Measurements from ENCODE around the gene PHYHIPL. TPM values are rescaled to one million over a fixed set of nuclear protein-coding genes. Genes with fewer than 3 reads are reported as not detected.

The PHYHIPL gene
- total and polyA plus RNA-seq, 5 experiments from 2014 or later: not detected

DNA sequence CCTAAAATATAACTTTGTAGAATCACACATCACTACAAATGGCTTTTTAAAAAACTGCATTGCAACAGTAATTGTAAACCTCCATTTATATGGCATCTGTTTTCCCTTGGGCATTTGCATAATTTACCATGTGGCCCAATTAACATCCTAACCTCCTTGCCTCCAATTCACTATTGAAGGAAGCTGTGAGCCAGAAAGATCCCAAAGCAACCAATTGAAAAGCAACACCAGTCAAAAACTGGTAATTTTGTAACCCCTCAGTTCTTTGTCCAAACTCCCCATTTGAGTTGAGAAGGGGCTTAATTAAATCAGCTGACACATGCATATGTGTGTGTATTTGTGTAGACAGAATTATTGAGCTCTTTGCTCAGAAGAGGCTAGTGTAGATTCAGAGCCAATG, 95.6 kb downstream of the PHYHIPL start:
- H3K9me3 Mint-ChIP-seq: peaks cover 0 to 7% (median 2%) of the 10 kb centered on the region in 9 donors
- ATAC-seq: no peak
- POLR2A ChIA-PET: no interaction called here

DNA sequence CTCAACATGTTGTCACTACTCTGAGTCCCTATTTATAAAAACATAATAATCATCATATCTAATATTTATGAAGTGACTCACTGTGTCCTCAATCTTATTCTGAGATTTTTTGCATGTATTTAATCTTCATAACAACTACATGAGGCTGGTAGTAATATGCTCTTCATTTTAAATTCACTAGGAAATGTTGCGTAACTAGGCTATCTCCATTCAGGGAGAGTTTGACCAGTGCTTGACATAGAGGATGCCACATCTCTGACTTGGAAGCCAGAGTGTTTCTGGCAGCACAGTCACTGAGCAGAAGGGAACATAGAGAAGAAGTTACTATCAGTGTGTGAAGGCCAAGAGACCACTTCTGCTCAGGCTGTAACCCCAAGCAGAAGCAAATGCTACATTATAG, 97.0 kb downstream of the PHYHIPL start:
- no peak for ATAC-seq
- Mint-ChIP-seq H3K36me3 (no peaks in the 10 kb centered on the region), H3K9me3 (peaks cover 0 to 6% (median 2%) of the 10 kb centered on the region in 9 donors), H3K4me3 (no peak overlapping the region), H3K4me1 (no peaks in the 10 kb centered on the region), H3K27me3 (no peaks in the 10 kb centered on the region), H3K27ac (no peak overlapping the region)
- no peak for DNase-seq
- POLR2A ChIA-PET: no interaction called here

More for the DNA sequence above, 95.6 kb downstream of the PHYHIPL start:
- Mint-ChIP-seq H3K4me3 (no peak overlapping the region), H3K4me1 (no peaks in the 10 kb centered on the region), H3K36me3 (no peaks in the 10 kb centered on the region), H3K27ac (no peak overlapping the region), H3K27me3 (no peaks in the 10 kb centered on the region)
- DNase-seq: no peak

DNA sequence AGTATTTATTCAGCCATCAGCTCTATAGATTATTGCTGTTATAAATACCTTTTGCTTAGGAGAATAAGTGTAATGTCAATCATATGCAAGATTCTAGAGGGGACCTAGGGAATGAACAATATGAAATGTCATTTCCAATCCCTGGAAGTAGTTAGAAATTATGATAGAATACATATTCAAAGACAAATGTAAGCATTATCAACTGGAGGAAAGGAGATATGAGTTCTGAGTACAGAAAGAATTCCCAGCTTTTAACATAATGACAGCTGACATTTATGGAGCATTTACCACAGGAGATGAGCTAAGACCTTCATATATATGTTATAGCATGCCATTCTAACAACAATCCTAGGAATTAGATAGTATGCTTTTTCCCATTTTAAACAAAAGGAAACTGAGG, 99.7 kb downstream of the PHYHIPL start:
- Mint-ChIP-seq H3K27ac (no peak overlapping the region), H3K4me1 (no peaks in the 10 kb centered on the region), H3K4me3 (no peak overlapping the region), H3K9me3 (peaks cover 0 to 3% (median 0%) of the 10 kb centered on the region in 9 donors), H3K27me3 (no peaks in the 10 kb centered on the region), H3K36me3 (no peaks in the 10 kb centered on the region)
- POLR2A ChIA-PET: no interaction called here
- no peak for ATAC-seq
- no peak for DNase-seq

DNA sequence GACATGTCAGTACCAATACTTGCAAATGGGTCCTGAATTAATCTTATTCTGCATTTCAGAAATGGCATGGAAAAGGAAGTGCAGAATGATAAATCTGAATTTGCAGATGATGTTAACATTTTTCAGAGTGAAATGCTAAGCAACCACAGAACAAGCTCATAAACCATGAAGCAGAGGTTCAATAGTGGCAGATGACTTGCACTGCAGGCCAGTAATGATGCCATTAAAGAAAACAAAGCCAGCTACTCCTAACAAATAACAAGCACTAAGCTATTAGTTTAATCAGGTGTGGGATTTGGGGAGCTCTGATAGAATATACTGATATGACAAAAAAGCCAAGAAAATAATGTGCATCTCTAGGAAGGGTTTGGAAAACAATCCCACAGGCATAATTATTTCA, 100.5 kb downstream of the PHYHIPL start:
- H3K9me3 Mint-ChIP-seq: peaks cover 0 to 3% (median 0%) of the 10 kb centered on the region in 9 donors
- POLR2A ChIA-PET: no interaction called here
- no peak overlapping the region for H3K4me3 Mint-ChIP-seq
- no peak for ATAC-seq
- no peaks in the 10 kb centered on the region for H3K4me1 Mint-ChIP-seq
- H3K27me3 Mint-ChIP-seq: no peaks in the 10 kb centered on the region
- H3K27ac Mint-ChIP-seq: no peak overlapping the region
- DNase-seq: no peak
- H3K36me3 Mint-ChIP-seq: no peaks in the 10 kb centered on the region

DNA sequence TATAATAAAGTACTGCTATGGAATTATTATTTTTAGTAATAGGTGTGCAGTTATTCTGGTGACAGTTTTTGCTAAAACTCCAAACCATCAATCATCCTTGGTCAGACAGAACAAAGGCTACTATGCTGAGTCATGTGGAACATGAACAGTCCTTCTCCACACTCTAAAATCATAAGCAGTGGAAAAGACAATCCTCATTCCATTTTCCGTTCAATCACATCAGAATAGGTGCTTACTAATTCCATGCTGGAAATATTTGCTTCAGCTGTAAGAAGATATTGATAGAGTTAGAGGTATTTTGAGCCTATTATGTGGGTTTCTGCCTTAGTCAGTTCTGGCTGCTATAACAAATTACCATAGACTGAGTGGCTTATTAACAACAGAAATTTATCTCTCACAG, 103.0 kb downstream of the PHYHIPL start:
- no peak overlapping the region for H3K4me3 Mint-ChIP-seq
- H3K27me3 Mint-ChIP-seq: peaks cover 0 to 4% (median 0%) of the 10 kb centered on the region in 5 donors
- H3K4me1 Mint-ChIP-seq: no peaks in the 10 kb centered on the region
- DNase-seq (no peak), ATAC-seq (no peak)
- POLR2A ChIA-PET: no interaction called here
- no peak overlapping the region for H3K27ac Mint-ChIP-seq
- H3K9me3 Mint-ChIP-seq: peaks cover 0 to 3% (median 0%) of the 10 kb centered on the region in 9 donors
- no peaks in the 10 kb centered on the region for H3K36me3 Mint-ChIP-seq

DNA sequence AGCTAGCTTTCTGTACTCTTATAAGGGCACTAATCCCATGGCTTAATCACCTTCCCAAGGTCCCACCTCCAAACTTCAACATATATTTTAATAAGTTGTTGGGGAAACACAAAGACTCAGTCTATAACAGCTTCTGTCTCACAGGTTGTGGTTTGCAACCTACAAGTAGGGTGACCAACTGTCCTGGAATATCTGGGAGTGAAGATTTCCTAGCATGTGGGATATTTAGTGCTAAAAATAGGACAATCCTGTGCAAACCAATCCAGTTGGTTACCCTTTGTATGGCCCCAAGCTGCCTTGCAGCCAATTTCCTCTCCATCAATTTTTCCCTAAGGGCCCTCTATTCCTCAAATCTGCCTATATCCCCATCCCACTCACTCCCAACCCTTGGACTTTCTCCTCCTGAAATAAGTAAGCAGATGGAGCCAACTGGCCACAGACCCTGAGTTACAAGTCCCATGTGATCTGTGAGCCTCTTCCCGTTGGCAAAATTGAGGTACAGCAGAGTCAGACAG, 103.6 kb downstream of the PHYHIPL start:
- H3K27me3 Mint-ChIP-seq: peaks cover 0 to 9% (median 0%) of the 10 kb centered on the region in 5 donors
- POLR2A ChIA-PET: no interaction called here
- no peak for ATAC-seq
- no peaks in the 10 kb centered on the region for H3K4me1 Mint-ChIP-seq
- no peak overlapping the region for H3K4me3 Mint-ChIP-seq
- DNase-seq: no peak
- no peaks in the 10 kb centered on the region for H3K36me3 Mint-ChIP-seq
- H3K27ac Mint-ChIP-seq: no peak overlapping the region
- peaks cover 0 to 3% (median 0%) of the 10 kb centered on the region in 9 donors for H3K9me3 Mint-ChIP-seq

DNA sequence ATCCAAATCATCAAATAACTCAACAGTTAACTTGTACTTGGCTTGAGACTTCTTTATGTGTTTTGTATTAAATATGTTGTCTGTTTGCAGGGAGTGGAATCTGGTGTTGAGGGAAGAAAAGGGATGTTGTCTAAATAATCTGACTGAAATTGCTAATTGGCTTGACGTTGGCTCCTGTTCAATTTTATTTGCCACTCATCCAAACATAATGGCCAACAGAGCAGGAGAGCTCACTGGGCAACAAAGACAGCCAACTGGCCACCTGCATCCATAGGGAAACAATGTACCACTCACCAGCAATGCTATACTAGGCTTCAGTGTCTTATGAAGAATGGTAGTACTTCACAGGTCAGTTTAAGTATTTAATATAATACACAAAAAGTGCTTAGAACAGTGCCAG, 105.4 kb downstream of the PHYHIPL start:
- no peak for ATAC-seq
- Mint-ChIP-seq H3K4me1 (no peaks in the 10 kb centered on the region), H3K36me3 (no peaks in the 10 kb centered on the region), H3K27me3 (peaks cover 0 to 9% (median 0%) of the 10 kb centered on the region in 5 donors), H3K27ac (no peak overlapping the region), H3K4me3 (no peak overlapping the region), H3K9me3 (peaks cover 0 to 3% (median 0%) of the 10 kb centered on the region in 9 donors)
- POLR2A ChIA-PET: no interaction called here
- DNase-seq: no peak

DNA sequence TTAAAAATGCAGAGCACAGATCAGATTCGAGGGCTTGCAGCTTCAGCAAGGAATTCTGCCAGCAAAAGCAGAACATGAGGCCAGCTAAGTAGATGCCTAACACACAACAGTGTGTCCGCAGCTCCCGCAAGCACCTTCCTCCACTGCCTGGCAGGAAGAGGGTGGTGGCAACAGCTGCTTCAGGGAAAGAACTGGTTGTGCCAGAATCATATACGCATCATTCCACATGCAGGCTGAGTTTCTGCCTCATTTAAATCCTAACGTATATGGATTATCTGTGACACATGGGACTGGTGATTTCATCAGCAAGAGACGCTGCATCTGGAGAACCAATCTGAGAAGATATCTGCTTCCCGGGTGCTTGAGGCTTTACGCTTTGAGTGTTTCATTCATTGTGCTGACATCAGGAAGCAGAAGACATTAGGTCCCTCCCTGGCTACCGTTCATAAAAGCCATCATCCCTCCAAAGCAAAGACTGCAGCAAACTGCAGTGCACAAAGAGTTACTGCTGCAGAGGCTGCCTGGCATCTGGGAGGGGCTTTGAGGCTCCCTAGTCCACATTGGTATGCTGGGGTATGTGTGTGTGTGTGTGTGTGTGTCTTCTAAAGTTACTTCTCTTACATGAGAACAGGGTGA, 107.1 kb downstream of the PHYHIPL start:
- Mint-ChIP-seq H3K4me3 (no peak overlapping the region), H3K27ac (no peak overlapping the region), H3K4me1 (no peaks in the 10 kb centered on the region), H3K36me3 (no peaks in the 10 kb centered on the region), H3K9me3 (peaks cover 0 to 3% (median 0%) of the 10 kb centered on the region in 9 donors), H3K27me3 (peaks cover 0 to 9% (median 0%) of the 10 kb centered on the region in 5 donors)
- no peak for ATAC-seq
- POLR2A ChIA-PET: no interaction called here
- no peak for DNase-seq

DNA sequence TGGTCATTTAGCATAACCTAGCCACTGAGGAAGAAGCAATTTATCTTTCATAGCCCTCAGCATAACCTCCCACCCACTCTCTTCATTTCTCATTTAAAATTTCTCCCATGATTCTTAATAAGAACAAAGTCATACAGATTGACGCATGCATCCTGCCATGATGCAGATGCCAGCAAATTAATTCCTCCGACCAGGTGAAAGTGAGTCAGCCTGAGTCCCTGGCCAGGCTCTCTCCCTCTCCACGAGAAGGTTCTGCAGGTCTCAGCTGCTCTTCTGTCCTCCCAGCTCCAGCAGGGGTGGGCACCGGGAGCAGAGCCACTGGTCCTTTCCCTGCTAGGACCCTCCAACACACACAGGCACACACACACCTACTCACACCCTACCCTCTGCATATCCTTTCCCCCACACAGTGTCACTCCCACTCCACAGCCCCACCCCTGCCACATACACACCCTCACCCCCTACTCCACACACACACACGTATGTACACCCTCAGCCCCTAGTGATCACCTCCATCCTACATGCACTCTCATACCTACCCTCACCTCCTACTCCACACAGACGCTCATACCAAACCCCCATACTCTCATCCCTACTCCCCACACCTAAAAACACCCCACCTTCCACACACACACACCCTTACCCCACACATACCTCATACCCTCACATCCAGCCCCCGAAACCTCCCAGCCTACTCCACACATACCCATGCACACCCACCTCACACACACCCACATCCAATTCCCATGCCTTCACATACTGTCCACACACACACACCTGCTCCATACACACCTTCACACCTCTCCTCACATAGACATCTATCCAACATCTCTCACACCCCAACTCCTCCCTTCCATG, 107.9 kb downstream of the PHYHIPL start:
- no peak for ATAC-seq
- POLR2A ChIA-PET: no interaction called here
- H3K27me3 Mint-ChIP-seq: peaks cover 0 to 9% (median 0%) of the 10 kb centered on the region in 5 donors

DNA sequence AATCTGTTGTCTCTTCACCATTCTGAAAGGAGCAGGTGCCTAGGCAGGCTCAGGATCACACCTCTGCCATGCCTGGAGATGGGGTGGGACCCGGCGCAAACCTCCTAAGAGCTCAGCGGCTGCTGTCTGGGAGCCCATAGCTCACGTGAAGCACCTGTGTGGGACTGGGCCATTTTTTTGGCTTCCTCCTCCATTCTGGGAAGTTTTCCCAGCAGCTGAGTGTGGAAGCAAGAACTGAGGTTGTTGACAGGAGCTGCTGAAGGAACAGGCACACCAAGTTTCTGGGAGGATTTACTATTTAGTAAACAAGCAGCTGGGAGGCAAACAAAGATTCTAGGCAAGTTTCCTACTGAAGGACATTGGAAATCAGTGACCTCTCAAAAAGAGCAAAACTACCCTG, 108.6 kb downstream of the PHYHIPL start:
- Mint-ChIP-seq H3K4me3 (no peak overlapping the region), H3K27ac (no peak overlapping the region), H3K4me1 (no peaks in the 10 kb centered on the region), H3K9me3 (peaks cover 0 to 3% (median 0%) of the 10 kb centered on the region in 9 donors), H3K27me3 (peaks cover 0 to 9% (median 0%) of the 10 kb centered on the region in 5 donors), H3K36me3 (no peaks in the 10 kb centered on the region)
- POLR2A ChIA-PET: no interaction called here
- no peak for ATAC-seq
- no peak for DNase-seq

More for the DNA sequence above, 107.9 kb downstream of the PHYHIPL start:
- no peak for DNase-seq
- peaks cover 0 to 3% (median 0%) of the 10 kb centered on the region in 9 donors for H3K9me3 Mint-ChIP-seq
- H3K4me1 Mint-ChIP-seq: no peaks in the 10 kb centered on the region
- no peak overlapping the region for H3K4me3 Mint-ChIP-seq
- no peak overlapping the region for H3K27ac Mint-ChIP-seq
- no peaks in the 10 kb centered on the region for H3K36me3 Mint-ChIP-seq

DNA sequence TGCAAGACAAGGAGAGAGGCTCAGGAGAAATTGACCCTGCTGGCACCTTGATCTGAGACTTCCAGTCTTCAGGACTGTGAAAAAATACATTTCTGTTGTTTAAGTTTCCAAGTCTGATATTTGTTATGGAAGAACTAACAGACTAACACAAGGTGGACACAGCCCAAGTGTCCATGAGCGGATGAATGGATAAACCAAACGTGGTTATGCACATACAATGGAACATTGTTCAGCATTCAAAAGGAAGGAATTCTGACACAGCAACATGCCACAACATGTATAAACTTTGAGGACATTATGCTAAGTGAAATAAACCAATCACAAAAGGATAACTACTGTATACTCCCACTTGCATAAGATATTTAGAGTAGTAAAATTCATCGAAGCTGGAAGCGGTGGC, 109.4 kb downstream of the PHYHIPL start:
- no peak for DNase-seq
- POLR2A ChIA-PET: no interaction called here
- H3K36me3 Mint-ChIP-seq: no peaks in the 10 kb centered on the region
- peaks cover 0 to 3% (median 0%) of the 10 kb centered on the region in 9 donors for H3K9me3 Mint-ChIP-seq
- no peak for ATAC-seq
- H3K27ac Mint-ChIP-seq: no peak overlapping the region
- no peaks in the 10 kb centered on the region for H3K4me1 Mint-ChIP-seq
- peaks cover 0 to 9% (median 0%) of the 10 kb centered on the region in 5 donors for H3K27me3 Mint-ChIP-seq
- no peak overlapping the region for H3K4me3 Mint-ChIP-seq

DNA sequence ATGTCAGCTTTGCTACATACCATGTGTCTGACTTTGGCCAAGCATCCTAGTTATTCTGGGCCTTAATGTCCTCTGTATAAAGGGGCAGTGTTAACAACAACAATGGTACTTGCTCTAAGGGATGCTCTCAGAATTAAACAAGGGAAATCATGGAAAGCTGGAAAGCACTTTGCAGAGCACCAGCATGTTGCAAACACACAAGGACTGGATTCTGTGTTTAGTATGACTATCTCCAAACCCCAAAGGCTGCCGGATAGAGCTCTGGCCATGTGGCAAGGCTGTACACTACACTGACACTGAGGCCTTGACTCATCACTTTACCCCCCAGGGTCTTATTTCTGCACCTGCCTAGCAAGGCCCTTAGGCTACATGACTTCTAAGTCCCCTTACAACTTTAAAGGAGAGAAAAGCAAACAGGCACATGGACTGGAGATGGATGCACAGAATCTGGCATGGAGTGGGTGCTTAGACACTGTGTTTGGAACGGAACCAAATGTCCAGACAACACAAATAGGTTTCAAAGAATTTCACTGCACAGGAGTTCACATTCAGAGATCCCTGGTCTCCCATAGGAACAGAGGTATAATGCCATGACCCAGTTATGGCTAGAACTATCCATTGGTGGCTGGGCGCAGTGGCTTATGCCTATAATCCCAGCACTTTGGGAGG, 111.3 kb downstream of the PHYHIPL start:
- Mint-ChIP-seq H3K27ac (no peak overlapping the region), H3K4me1 (no peaks in the 10 kb centered on the region)

DNA sequence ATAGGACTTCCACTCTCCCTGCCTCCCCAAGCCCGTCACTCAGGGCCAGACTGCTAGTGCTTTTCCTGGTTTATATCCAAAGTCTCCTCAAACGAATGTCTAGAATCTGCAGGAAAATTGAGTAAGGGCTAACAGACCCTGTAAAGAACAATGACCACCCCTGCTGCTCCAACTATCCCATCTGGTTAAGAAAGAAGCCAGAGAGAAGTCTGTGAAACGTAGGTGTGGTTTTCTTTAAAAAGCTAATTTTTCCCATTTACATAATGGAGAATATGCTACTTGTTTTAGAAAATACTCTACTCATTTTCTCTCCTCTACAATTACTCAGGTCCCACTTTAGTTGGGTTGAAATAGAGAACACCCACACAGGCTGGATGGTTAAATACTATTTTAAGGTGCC, 113.4 kb downstream of the PHYHIPL start:
- Mint-ChIP-seq H3K36me3 (no peaks in the 10 kb centered on the region), H3K4me3 (no peak overlapping the region), H3K9me3 (peaks cover 0 to 7% (median 0%) of the 10 kb centered on the region in 9 donors), H3K27me3 (peaks cover 0 to 1% (median 0%) of the 10 kb centered on the region in 5 donors), H3K27ac (no peak overlapping the region), H3K4me1 (no peaks in the 10 kb centered on the region)
- ATAC-seq (no peak), DNase-seq (no peak)
- POLR2A ChIA-PET: no interaction called here

More for the DNA sequence above, 111.3 kb downstream of the PHYHIPL start:
- POLR2A ChIA-PET: no interaction called here
- H3K9me3 Mint-ChIP-seq: peaks cover 0 to 5% (median 0%) of the 10 kb centered on the region in 9 donors
- no peaks in the 10 kb centered on the region for H3K36me3 Mint-ChIP-seq
- H3K4me3 Mint-ChIP-seq: no peak overlapping the region
- ATAC-seq (no peak), DNase-seq (no peak)
- H3K27me3 Mint-ChIP-seq: peaks cover 0 to 9% (median 0%) of the 10 kb centered on the region in 5 donors
